Measurements from ENCODE around the gene HHAT.

HHAT gene

GRCh38 chr1:210621712-210622111, 293.0 kb downstream of the HHAT start:
- no peak for TF ChIP-seq ZFX (IDR thresholded peaks at IDR 0.05)
- TF ChIP-seq CTCF (conservative IDR thresholded peaks at IDR 0.05) = no peak
- H3K27ac ChIP-seq = no peak overlapping the region

GRCh38 chr1:210624722-210625121, 296.0 kb downstream of the HHAT start:
- no peak for TF ChIP-seq ZFX (IDR thresholded peaks at IDR 0.05)
- TF ChIP-seq CTCF (conservative IDR thresholded peaks at IDR 0.05) = no peak
- H3K27ac ChIP-seq = no peak overlapping the region

- H3K27ac ChIP-seq = no peak overlapping the region
- no peak for TF ChIP-seq ZFX (IDR thresholded peaks at IDR 0.05)
- TF ChIP-seq CTCF (conservative IDR thresholded peaks at IDR 0.05) = no peak
These were observed 297.0 kb downstream of the HHAT start for GRCh38 chr1:210625715-210626114.

GRCh38 chr1:210626341-210626740, 297.6 kb downstream of the HHAT start:
- H3K27ac ChIP-seq = no peak overlapping the region

GRCh38 chr1:210627755-210628154, 299.1 kb downstream of the HHAT start:
- no peak overlapping the region for H3K27ac ChIP-seq

More at GRCh38 chr1:210626341-210626740, 297.6 kb downstream of the HHAT start:
- TF ChIP-seq CTCF (conservative IDR thresholded peaks at IDR 0.05) = no peak

DNA sequence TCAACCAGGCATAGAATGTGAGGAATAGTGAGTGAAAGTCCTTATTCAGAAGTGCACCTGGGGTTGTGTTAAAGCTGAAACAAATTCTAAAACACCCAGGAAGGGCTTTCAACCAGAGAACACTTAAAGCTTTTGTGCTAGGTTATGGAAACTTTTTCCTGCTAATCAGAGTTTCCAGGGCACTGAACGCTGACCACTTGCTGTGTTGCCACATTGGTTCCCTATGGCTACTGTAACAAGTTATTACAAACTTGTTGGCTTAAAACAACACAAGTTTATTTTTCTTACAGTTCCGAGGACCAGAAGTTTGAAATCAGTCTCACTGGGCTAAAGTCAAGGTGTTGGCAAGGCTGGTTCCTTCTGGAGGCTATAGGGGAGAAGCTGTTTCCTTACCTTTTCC, 300.6 kb downstream of the HHAT start:
- H3K27ac ChIP-seq = no peak overlapping the region
- no peak for TF ChIP-seq CTCF (conservative IDR thresholded peaks at IDR 0.05)
- TF ChIP-seq ZFX (IDR thresholded peaks at IDR 0.05) = no peak

More at GRCh38 chr1:210627755-210628154, 299.1 kb downstream of the HHAT start:
- TF ChIP-seq CTCF (conservative IDR thresholded peaks at IDR 0.05) (no peak), ZFX (IDR thresholded peaks at IDR 0.05) (no peak)

DNA sequence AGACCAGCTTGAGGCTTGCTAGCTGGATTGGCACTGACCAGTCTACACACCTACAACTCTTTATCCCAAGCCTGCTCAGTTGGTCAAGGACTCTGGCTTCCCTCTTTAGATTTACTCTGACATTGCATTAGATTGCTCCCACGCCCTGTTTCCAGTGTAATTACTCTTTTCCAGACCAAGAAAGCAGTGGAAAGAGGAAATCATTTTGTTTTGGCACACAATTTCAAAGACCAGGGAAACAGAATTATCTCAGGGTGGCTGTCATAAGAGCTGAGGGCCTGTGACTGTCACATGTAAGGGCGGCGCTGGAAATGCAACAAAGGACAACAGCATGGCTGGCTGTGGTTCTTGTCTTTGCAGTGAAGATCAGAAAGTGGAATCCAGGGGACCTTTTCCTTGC, 302.7 kb downstream of the HHAT start:
- H3K27ac ChIP-seq = no peak overlapping the region
- TF ChIP-seq ZFX (IDR thresholded peaks at IDR 0.05) (no peak), CTCF (conservative IDR thresholded peaks at IDR 0.05) (no peak)
